IMR-90 (cell line): ENCODE data around the gene SYNE1. TPM values are rescaled to one million over a fixed set of nuclear protein-coding genes. Genes with fewer than 3 reads are reported as not detected.

Experiments used
- ATAC-seq: fragments of 200-7000 bp; cut with Tn5 transposase; 2 replicates; pipeline ENCODE4 v1.9.1; 2020; ENCODE audit warnings: low read depth, mild to moderate bottlenecking, moderate library complexity
- BruUV-seq: library from RNA; stranded (reverse); fragments of 400-500 nt; replicated peaks from 2 replicates; lab custom pipeline; 2021; lab: Mats Ljungman, UMichigan
- CTCF ChIA-PET: fragments of 300-600 bp; formaldehyde crosslinking; extraction: SDS; loops from one replicate; lab custom pipeline; 2021; ENCODE audit warnings: antibody characterized with exemption; lab: Yijun Ruan, JAX
- POLR2A ChIA-PET: fragments of 300-600 bp; sonication (Branson Sonifier 250); formaldehyde crosslinking; loops from one replicate; lab custom pipeline; 2022; ENCODE audit warnings: antibody characterized with exemption; ENCODE audit not compliant: unreplicated experiment; lab: Charles Lee
- DNase-seq: peaks from one replicate; pipeline ENCODE4 v3.0.0; 2013
- H2AFZ ChIP-seq: replicated peaks from 2 replicates; pipeline ENCODE3; 2013; ENCODE audit warnings: low read length, mild to moderate bottlenecking; ENCODE audit not compliant: poor library complexity
- H2AK5ac ChIP-seq: 2 replicates; pipeline ENCODE4 v1.6.1; 2013; ENCODE audit warnings: low read depth, low read length, inconsistent platforms
- H2AK9ac ChIP-seq: replicated peaks from 2 replicates; pipeline ENCODE3; 2013; ENCODE audit warnings: mild to moderate bottlenecking, low read depth, low read length, moderate library complexity; ENCODE audit not compliant: poor library complexity
- H2BK120ac ChIP-seq: 2 replicates; pipeline ENCODE4 v1.6.1; 2013; ENCODE audit warnings: low read depth, low read length, inconsistent platforms
- H2BK15ac ChIP-seq: 3 replicates; pipeline ENCODE4 v1.6.1; 2013; ENCODE audit warnings: low read depth, low read length, inconsistent platforms
- H2BK20ac ChIP-seq: 2 replicates; pipeline ENCODE4 v1.6.1; 2013; ENCODE audit warnings: low read depth, mild to moderate bottlenecking, inconsistent platforms, low read length, moderate library complexity
- H2BK5ac ChIP-seq: 2 replicates; pipeline ENCODE4 v1.6.1; 2013; ENCODE audit warnings: mild to moderate bottlenecking, low read depth, low read length, inconsistent platforms; ENCODE audit not compliant: poor library complexity, severe bottlenecking
- H3K14ac ChIP-seq: replicated peaks from 2 replicates; pipeline ENCODE4 v1.6.1; 2013; ENCODE audit warnings: low read depth, low read length, inconsistent platforms
- H3K18ac ChIP-seq: 2 replicates; pipeline ENCODE4 v1.6.1; 2013; ENCODE audit warnings: low read depth, low read length, control low read depth
- H3K23ac ChIP-seq: 2 replicates; pipeline ENCODE4 v1.6.1; 2013; ENCODE audit warnings: low read depth, low read length, inconsistent platforms
- H3K27ac ChIP-seq: 2 replicates; pipeline ENCODE4 v1.5.1; 2013; ENCODE audit warnings: mild to moderate bottlenecking, control low read depth, low read length; ENCODE audit not compliant: insufficient read depth
- H3K27me3 ChIP-seq: 2 replicates; pipeline ENCODE4 v1.6.1; 2013; ENCODE audit warnings: low read length; ENCODE audit not compliant: control insufficient read depth, insufficient read depth
- H3K36me3 ChIP-seq: 2 replicates; pipeline ENCODE4 v1.6.1; 2013; ENCODE audit warnings: low read length, mixed read lengths; ENCODE audit not compliant: control insufficient read depth, insufficient read depth
- H3K4ac ChIP-seq: 2 replicates; pipeline ENCODE4 v1.6.1; 2013; ENCODE audit warnings: low read depth, low read length, inconsistent platforms
- H3K4me1 ChIP-seq: 2 replicates; pipeline ENCODE4 v1.6.1; 2013; ENCODE audit warnings: low read length, mixed read lengths; ENCODE audit not compliant: control insufficient read depth, insufficient read depth
- H3K4me2 ChIP-seq: 2 replicates; pipeline ENCODE4 v1.6.1; 2013; ENCODE audit warnings: low read depth, mild to moderate bottlenecking, control low read depth, low read length, moderate library complexity
- H3K4me3 ChIP-seq: 2 replicates; pipeline ENCODE4 v1.5.1; 2013; ENCODE audit warnings: low read depth, mild to moderate bottlenecking, control low read depth, low read length, moderate library complexity; ENCODE audit not compliant: insufficient read depth
- H3K56ac ChIP-seq: 2 replicates; pipeline ENCODE4 v1.6.1; 2013; ENCODE audit warnings: low read length, inconsistent platforms; ENCODE audit not compliant: insufficient read depth; ENCODE audit errors: extremely low read depth
- H3K79me1 ChIP-seq, 2 experiments: 2 replicates each; pipeline ENCODE4 v1.6.1; 2013; ENCODE audit warnings: low read length in 2 of 2, inconsistent platforms in 1 of 2, low read depth in 1 of 2
- H3K9ac ChIP-seq: 2 replicates; pipeline ENCODE4 v1.6.1; 2013; ENCODE audit warnings: low read depth, low read length, control low read depth
- H3K9me1 ChIP-seq: 2 replicates; pipeline ENCODE4 v1.6.1; 2013; ENCODE audit warnings: low read length, inconsistent platforms; ENCODE audit not compliant: insufficient read depth
- H3K9me3 ChIP-seq: 2 replicates; pipeline ENCODE4 v1.6.1; 2013; ENCODE audit warnings: low read length; ENCODE audit not compliant: control insufficient read depth, insufficient read depth
- H4K20me1 ChIP-seq: 2 replicates; pipeline ENCODE4 v1.6.1; 2013; ENCODE audit warnings: low read length, inconsistent platforms; ENCODE audit not compliant: insufficient read depth
- H4K5ac ChIP-seq: 2 replicates; pipeline ENCODE4 v1.6.1; 2013; ENCODE audit warnings: mild to moderate bottlenecking, low read depth, low read length, control low read depth
- H4K8ac ChIP-seq, 2 experiments: 2 replicates each; pipeline ENCODE4 v1.6.1; 2013; ENCODE audit warnings: low read depth in 2 of 2, low read length in 2 of 2, control low read depth in 1 of 2, inconsistent platforms in 1 of 2
- H4K91ac ChIP-seq: 2 replicates; pipeline ENCODE4 v1.6.1; 2013; ENCODE audit warnings: low read depth, low read length, inconsistent platforms; ENCODE audit not compliant: insufficient read depth
- RAD21 ChIP-seq: IDR thresholded peaks from 2 replicates; pipeline ENCODE4 v1.6.1; 2012; ENCODE audit warnings: low read length, improper control_type of control experiment
- RCOR1 ChIP-seq: IDR thresholded peaks from 2 replicates; pipeline ENCODE4 v1.6.1; 2012; ENCODE audit warnings: mild to moderate bottlenecking, low read length, improper control_type of control experiment; ENCODE audit not compliant: insufficient replicate concordance
- SMC3 ChIP-seq: fragments of 150-350 bp; IDR thresholded peaks from 2 replicates; pipeline ENCODE4 v1.6.1; 2016; ENCODE audit warnings: low read depth, mild to moderate bottlenecking, antibody characterized with exemption, low read length, moderate library complexity
- WGBS, 2 experiments: methylation state at CpG; one replicate each; pipeline versions ENCODE4 v1.1.5 to v1.1.7; 2013; ENCODE audit warnings: missing lambda C conversion rate in 2 of 2; ENCODE audit not compliant: insufficient read length in 1 of 2; ENCODE audit errors: extremely low coverage in 2 of 2; 5-methylcytosine and 5-hydroxymethylcytosine counted together
- dilution Hi-C: fragments of 300-500 bp; cut with HindIII; formaldehyde crosslinking; loops from one replicate; pipeline ENCODE4 v1.14.3; 2018; ENCODE audit warnings: low sequenced_read_pairs; ENCODE audit not compliant: unreplicated experiment
- in situ Hi-C: fragments of 300-500 bp; cut with MboI; formaldehyde crosslinking; loops from 3 replicates; pipeline ENCODE4 v1.14.3; 2019; ENCODE audit warnings: low sequenced_read_pairs, inconsistent platforms, mixed read lengths
- intact Hi-C: fragments of 100-400 bp; cut with micrococcal nuclease; formaldehyde crosslinking; loops from 2 replicates; pipeline ENCODE4 v1.10.0; 2022
- polyA plus RNA-seq, 3 experiments: library from polyadenylated mRNA; depleted of rRNA; stranded (reverse); fragments of >200 nt; gene quantifications; 2 replicates each; pipeline ENCODE4 v1.2.3, GENCODE V29; 2012; ENCODE audit warnings: low replicate concordance in 1 of 3
- total RNA-seq: library from RNA; depleted of rRNA; stranded (reverse); fragments of >200 nt; gene quantifications from 2 replicates; pipeline ENCODE4 v1.2.3, GENCODE V29; 2012
- TF ChIP-seq, protein P1 (sequence below): fragments of 150-350 bp; IDR thresholded peaks from 2 replicates; pipeline ENCODE4 v1.6.1; 2016; ENCODE audit warnings: low read depth, mild to moderate bottlenecking, low read length, moderate library complexity, borderline replicate concordance

SYNE1 gene
- total and polyA plus RNA-seq, 2 of the 4 experiments (the other 2 are of a cell fraction), result 34.1 to 159 TPM

DNA sequence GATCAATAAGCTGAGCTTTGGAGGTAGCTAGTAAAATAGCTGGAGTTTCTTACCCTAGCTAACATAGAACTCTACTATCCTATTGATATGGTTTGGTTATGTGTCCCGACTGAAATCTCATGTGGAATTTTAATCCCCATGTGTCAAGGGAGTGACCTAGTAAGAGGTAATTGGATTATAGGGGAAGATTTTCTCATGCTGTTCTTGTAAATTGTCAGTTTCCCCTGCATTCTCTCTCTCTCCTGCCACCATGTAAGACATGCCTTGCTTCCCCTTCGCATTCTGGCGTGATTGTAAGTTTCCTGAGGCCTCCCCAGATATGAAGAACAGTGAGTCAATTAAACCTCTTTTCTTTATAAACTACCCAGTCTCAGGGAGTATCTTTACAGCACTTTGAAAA, 24.6 kb upstream of the SYNE1 start:
- Histone ChIP-seq H3K36me3 (no peaks in the 10 kb centered on the region), H3K18ac (no peak overlapping the region), H3K4ac (no peak overlapping the region), H3K4me2 (no peak overlapping the region), H3K4me3 (no peak overlapping the region), H2AK5ac (no peak overlapping the region), H3K56ac (no peak overlapping the region), H4K8ac (no peak overlapping the region), H3K9ac (no peak overlapping the region), H3K9me1 (no peaks in the 10 kb centered on the region), H3K4me1 (no peaks in the 10 kb centered on the region), H2BK15ac (no peak overlapping the region), H3K27ac (no peak overlapping the region), H2AFZ (no peak overlapping the region), H4K20me1 (no peaks in the 10 kb centered on the region), H4K91ac (no peak overlapping the region), H2AK9ac (no peak overlapping the region), H3K9me3 (no peaks in the 10 kb centered on the region), H3K79me1 (no peaks in the 10 kb centered on the region), H3K23ac (no peak overlapping the region), H2BK20ac (no peak overlapping the region), H2BK5ac (no peak overlapping the region), H3K27me3 (no peaks in the 10 kb centered on the region), H4K5ac (no peak overlapping the region), H2BK120ac (no peak overlapping the region), H3K14ac (no peak overlapping the region)
- no CpG with 5 or more reads among the region's 3 CpGs for WGBS, 2 experiments
- dilution Hi-C loops (no loop called here), intact Hi-C loops (no loop called here), in situ Hi-C loops (loop anchor here (10.0 kb wide), 2 partner anchors 107 to 177 kb away; no protein-coding TSS in a partner anchor)
- ATAC-seq (no peak), DNase-seq (no peak)
- ChIA-PET POLR2A (no interaction called here), CTCF (no interaction called here)
- TF ChIP-seq RCOR1, result no peak
- no peak for TF ChIP-seq RAD21
- TF ChIP-seq, protein P1, sequence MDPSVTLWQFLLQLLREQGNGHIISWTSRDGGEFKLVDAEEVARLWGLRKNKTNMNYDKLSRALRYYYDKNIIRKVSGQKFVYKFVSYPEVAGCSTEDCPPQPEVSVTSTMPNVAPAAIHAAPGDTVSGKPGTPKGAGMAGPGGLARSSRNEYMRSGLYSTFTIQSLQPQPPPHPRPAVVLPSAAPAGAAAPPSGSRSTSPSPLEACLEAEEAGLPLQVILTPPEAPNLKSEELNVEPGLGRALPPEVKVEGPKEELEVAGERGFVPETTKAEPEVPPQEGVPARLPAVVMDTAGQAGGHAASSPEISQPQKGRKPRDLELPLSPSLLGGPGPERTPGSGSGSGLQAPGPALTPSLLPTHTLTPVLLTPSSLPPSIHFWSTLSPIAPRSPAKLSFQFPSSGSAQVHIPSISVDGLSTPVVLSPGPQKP, result no peak
- TF ChIP-seq SMC3, result no peak
- no TSS peak for BruUV-seq
